Upper lobe of right lung (tissue), 1 donor: ENCODE measurements around the gene PRDM15. TPM values are rescaled to one million over a fixed set of nuclear protein-coding genes. Genes with fewer than 3 reads are reported as not detected.

Source experiments
- ATAC-seq: fragments of 200-7000 bp; cut with Tn5 transposase; one replicate; pipeline ENCODE4 v1.9.1; 2020; ENCODE audit warnings: mild to moderate bottlenecking, moderate library complexity
- DNase-seq: peaks from one replicate; pipeline ENCODE4 v3.0.0-alpha.2; 2020
- H3K27ac ChIP-seq: fragments of 200-600 bp; one replicate; pipeline ENCODE4 v1.8.0; 2022
- H3K27me3 ChIP-seq: fragments of 200-600 bp; one replicate; pipeline ENCODE4 v1.8.0; 2022; ENCODE audit warnings: mild to moderate bottlenecking
- H3K36me3 ChIP-seq: fragments of 200-600 bp; one replicate; pipeline ENCODE4 v1.8.0; 2022
- H3K4me1 ChIP-seq: fragments of 200-600 bp; one replicate; pipeline ENCODE4 v1.8.0; 2022
- H3K4me3 ChIP-seq: fragments of 200-600 bp; one replicate; pipeline ENCODE4 v1.8.0; 2022; ENCODE audit warnings: mild to moderate bottlenecking
- H3K9me3 ChIP-seq: fragments of 200-600 bp; one replicate; pipeline ENCODE4 v1.8.0; 2022
- intact Hi-C: fragments of 100-400 bp; cut with DNase I; formaldehyde crosslinking; loops from one replicate; pipeline ENCODE4 v1.11.0; 2022
- total RNA-seq: library from RNA; stranded (reverse); fragmentation: NEBNext Ultra II Directional; extraction: Animal tissue kit (Norgen Biotek cat#: 25700); gene quantifications from one replicate; pipeline ENCODE4 v1.2.1, GENCODE V29; 2021
- TF ChIP-seq, protein P1 (sequence below): fragments of 200-600 bp; IDR thresholded peaks from one replicate; pipeline ENCODE4 v1.8.0; 2022; ENCODE audit warnings: antibody characterized with exemption
- donor health status: DM: no; HTN: yes; CAD: no; lungs with severe emphysema.

The PRDM15 gene
- total RNA-seq, 1 donor from 2014 or later, result 7.4 TPM

DNA sequence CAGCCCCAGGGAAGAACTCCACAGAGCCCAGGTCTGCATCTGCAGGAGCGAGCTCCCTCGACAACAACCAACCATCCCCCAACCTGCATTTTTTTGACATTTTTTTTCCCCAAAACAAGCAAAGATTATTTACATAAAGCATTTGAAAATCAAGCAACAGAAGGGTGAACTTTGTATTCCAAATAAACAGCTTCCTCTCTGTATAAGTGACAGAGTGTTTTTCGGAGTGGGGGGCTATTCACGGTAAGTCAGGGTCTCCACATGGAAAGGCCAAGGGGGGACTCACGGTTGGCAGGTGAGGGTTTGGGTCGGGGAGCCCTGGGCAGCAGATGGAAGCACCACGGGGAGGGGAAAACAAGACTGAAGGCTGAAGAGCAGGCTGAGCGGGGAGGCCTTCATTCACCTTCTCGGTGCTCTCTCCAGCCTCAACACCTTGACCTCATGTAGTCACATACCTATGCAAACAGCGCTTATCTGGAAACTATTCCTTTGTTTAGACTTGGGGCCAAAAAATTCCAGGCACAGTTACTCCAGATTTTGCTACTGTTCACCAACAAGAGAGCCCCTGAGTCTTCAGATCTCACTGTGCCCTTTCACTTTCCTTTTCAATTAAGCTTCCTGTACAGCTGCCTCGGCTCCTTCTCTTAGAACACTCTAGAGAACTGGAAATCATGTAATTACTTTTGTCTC lies 47.1 kb upstream of the PRDM15 start:
- ATAC-seq (peak; percentile 80), DNase-seq (no peak)
- Histone ChIP-seq H3K9me3 (no peaks in the 10 kb centered on the region), H3K27ac (peak overlapping the region; percentile 93), H3K4me1 (peaks cover 52% of the 10 kb centered on the region), H3K4me3 (peak overlapping the region; percentile 54), H3K27me3 (no peaks in the 10 kb centered on the region), H3K36me3 (no peaks in the 10 kb centered on the region)
- TF ChIP-seq, protein P1, sequence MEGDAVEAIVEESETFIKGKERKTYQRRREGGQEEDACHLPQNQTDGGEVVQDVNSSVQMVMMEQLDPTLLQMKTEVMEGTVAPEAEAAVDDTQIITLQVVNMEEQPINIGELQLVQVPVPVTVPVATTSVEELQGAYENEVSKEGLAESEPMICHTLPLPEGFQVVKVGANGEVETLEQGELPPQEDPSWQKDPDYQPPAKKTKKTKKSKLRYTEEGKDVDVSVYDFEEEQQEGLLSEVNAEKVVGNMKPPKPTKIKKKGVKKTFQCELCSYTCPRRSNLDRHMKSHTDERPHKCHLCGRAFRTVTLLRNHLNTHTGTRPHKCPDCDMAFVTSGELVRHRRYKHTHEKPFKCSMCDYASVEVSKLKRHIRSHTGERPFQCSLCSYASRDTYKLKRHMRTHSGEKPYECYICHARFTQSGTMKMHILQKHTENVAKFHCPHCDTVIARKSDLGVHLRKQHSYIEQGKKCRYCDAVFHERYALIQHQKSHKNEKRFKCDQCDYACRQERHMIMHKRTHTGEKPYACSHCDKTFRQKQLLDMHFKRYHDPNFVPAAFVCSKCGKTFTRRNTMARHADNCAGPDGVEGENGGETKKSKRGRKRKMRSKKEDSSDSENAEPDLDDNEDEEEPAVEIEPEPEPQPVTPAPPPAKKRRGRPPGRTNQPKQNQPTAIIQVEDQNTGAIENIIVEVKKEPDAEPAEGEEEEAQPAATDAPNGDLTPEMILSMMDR, result no peak
- intact Hi-C loops, result no loop called here

DNA sequence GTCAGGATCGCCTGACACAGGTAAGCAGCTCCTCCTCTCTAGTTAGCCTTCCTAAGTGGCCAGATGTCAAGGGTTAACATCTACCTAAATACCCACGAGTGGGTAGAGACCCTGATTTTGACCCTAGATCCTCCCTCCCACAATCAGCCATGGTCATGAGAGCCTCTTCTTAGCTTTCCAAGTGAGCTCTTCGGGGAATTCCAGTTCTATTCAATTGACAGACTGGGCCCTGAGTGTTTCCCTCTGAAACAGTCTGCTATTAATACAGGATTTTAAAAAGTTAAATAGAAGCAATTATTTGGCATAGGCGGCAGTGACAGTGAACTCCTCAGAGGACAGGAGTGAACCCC lies 46.6 kb upstream of the PRDM15 start:
- ATAC-seq, result no peak
- peak overlapping the region; percentile 54 for H3K4me3 ChIP-seq

DNA sequence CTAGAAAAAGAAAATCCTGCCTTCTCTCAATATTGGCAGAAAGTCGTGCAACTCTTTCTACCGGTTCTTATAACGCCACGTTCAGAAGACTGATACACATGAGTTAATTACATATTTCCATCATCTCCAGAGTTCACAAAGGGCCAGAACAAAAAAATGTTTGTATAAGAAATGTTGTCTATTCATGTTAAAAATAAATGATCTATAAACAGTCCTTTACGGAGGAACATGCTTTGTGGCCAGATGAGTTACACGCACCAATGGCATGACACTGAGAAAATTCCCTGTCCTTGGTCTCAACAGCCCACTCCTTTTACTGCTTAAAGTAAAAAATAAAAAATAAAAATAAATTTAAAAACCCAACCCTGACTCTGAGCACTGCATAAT lies 45.2 kb upstream of the PRDM15 start:
- no peak for ATAC-seq
- no peak for DNase-seq
- H3K27ac ChIP-seq, result peak overlapping the region; percentile 93
- H3K36me3 ChIP-seq, result no peaks in the 10 kb centered on the region
- no peak overlapping the region for H3K4me3 ChIP-seq
- no peaks in the 10 kb centered on the region for H3K27me3 ChIP-seq
- no peaks in the 10 kb centered on the region for H3K9me3 ChIP-seq
- peaks cover 41% of the 10 kb centered on the region for H3K4me1 ChIP-seq
- TF ChIP-seq, protein P1, result no peak
- intact Hi-C loops, result no loop called here

More for the DNA sequence above, 46.6 kb upstream of the PRDM15 start:
- TF ChIP-seq, protein P1, result no peak
- H3K4me1 ChIP-seq, result peaks cover 46% of the 10 kb centered on the region
- H3K27ac ChIP-seq, result peak overlapping the region; percentile 93
- intact Hi-C loops, result no loop called here
- H3K36me3 ChIP-seq, result no peaks in the 10 kb centered on the region
- DNase-seq, result no peak
- H3K9me3 ChIP-seq, result no peaks in the 10 kb centered on the region
- H3K27me3 ChIP-seq, result no peaks in the 10 kb centered on the region

DNA sequence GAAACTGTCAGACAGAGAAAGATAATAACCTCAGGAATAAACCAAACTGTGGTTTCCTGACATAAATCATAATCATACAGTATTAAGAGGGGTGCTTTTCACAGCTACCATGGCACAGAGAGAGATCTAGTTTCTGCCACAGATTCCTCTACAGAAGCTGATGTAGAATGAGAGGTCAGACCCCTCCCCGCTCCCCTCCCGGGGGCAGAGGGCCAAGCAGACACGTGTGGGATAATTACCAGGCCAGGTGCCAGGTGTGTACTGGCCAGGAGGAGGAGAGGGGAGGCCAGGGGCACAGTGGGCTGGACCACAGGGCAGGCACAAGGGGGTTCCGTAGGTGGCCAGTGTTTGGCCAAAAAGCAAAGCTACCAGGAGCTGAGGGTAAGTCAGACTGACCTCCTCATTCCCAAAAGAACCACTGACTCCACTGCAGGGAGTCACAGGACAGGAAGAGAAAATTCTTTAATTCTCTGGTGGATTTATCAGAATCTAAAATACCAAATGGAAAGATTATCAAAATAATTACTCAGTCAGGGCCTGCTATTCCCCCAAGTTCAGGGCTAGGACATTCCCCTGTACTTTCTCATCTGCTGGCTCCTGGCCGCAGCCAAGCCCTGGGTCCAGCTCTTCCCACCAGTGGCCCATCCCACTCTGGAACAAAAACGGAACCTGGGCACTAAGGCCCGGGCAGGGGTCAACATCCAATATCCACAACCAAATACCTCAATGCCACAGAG lies 44.7 kb upstream of the PRDM15 start:
- ATAC-seq (no peak), DNase-seq (no peak)
- intact Hi-C loops, result no loop called here

DNA sequence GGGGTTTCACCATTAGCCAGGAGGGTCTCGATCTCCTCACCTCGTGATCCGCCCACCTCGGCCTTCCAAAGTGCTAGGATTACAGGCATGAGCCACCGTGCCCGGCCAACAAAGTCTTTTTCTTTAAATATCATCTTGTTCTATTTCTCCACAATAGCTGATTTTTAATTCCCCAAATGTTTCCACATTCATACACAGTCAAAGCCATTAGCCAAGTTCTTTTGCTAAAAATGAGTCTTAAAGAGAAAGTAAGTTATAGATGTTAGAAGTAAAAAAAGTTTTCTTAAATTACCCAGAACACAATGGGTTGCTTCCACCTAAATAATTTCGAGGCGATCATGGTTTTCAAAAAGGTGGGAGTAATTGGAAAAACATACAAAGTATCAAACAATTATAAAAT lies 44.0 kb upstream of the PRDM15 start:
- Histone ChIP-seq H3K9me3 (no peaks in the 10 kb centered on the region), H3K27ac (no peak overlapping the region), H3K4me1 (peaks cover 36% of the 10 kb centered on the region), H3K4me3 (no peak overlapping the region), H3K36me3 (peaks cover 6% of the 10 kb centered on the region), H3K27me3 (no peaks in the 10 kb centered on the region)
- intact Hi-C loops, result no loop called here
- DNase-seq, result no peak
- ATAC-seq, result no peak
- TF ChIP-seq, protein P1, result no peak

More for the DNA sequence above, 44.7 kb upstream of the PRDM15 start:
- TF ChIP-seq, protein P1, result no peak
- Histone ChIP-seq H3K27me3 (no peaks in the 10 kb centered on the region), H3K4me3 (no peak overlapping the region), H3K27ac (peak overlapping the region; percentile 43), H3K36me3 (no peaks in the 10 kb centered on the region), H3K4me1 (peaks cover 36% of the 10 kb centered on the region), H3K9me3 (no peaks in the 10 kb centered on the region)
